Activated naive CD4-positive, alpha-beta T cell treated with anti-CD3 and anti-CD28 coated beads for 36 hours (primary cell): ENCODE measurements around the gene NAGPA. TPM values are rescaled to one million over a fixed set of nuclear protein-coding genes. Genes with fewer than 3 reads are reported as not detected.

Experiments used
- CTCF ChIA-PET: fragments of 350-600 bp; sonication (Branson Sonifier 250); formaldehyde crosslinking; loops from one replicate; lab custom pipeline; 2021; ENCODE audit warnings: antibody characterized with exemption; lab: Charles Lee
- DNase-seq: peaks from one replicate; pipeline ENCODE4 v3.0.0-alpha.2; 2020
- H3K27ac Mint-ChIP-seq: one replicate; pipeline ENCODE4 v1.8.0; 2021; ENCODE audit warnings: mild to moderate bottlenecking, mixed read lengths
- H3K27me3 Mint-ChIP-seq: one replicate; pipeline ENCODE4 v1.8.0; 2021; ENCODE audit warnings: low read depth, mixed read lengths
- H3K36me3 Mint-ChIP-seq: one replicate; pipeline ENCODE4 v1.8.0; 2021; ENCODE audit warnings: low read depth, mixed read lengths
- H3K4me1 Mint-ChIP-seq: one replicate; pipeline ENCODE4 v1.8.0; 2021; ENCODE audit warnings: low read depth, mixed read lengths
- H3K4me3 Mint-ChIP-seq: one replicate; pipeline ENCODE4 v1.8.0; 2021; ENCODE audit warnings: mild to moderate bottlenecking, moderate library complexity, mixed read lengths
- H3K9me3 Mint-ChIP-seq: one replicate; pipeline ENCODE4 v1.8.0; 2021; ENCODE audit warnings: mixed read lengths
- intact Hi-C: fragments of 100-400 bp; cut with micrococcal nuclease; formaldehyde crosslinking; loops from one replicate; pipeline ENCODE4 v1.15.1; 2023
- total RNA-seq, 2 experiments: library from RNA; stranded (reverse); gene quantifications; one replicate each; pipeline ENCODE4 v1.2.3, GENCODE V29; 2021

Gene NAGPA
- total RNA-seq, 2 experiments from 2014 or later, result 5.8 to 7.9 TPM

GRCh38 chr16:4989391-4990006 is 44.2 kb downstream of the NAGPA start:
- intact Hi-C loops, result no loop called here
- Mint-ChIP-seq H3K36me3 (no peaks in the 10 kb centered on the region), H3K4me1 (no peaks in the 10 kb centered on the region), H3K27ac (no peak overlapping the region), H3K4me3 (no peak overlapping the region), H3K9me3 (no peaks in the 10 kb centered on the region), H3K27me3 (peaks cover 35% of the 10 kb centered on the region)
- CTCF ChIA-PET, result no interaction called here
- no peak for DNase-seq

GRCh38 chr16:4988647-4989046 is 45.1 kb downstream of the NAGPA start:
- Mint-ChIP-seq H3K4me3 (no peak overlapping the region), H3K9me3 (no peaks in the 10 kb centered on the region), H3K4me1 (no peaks in the 10 kb centered on the region), H3K27me3 (peaks cover 35% of the 10 kb centered on the region), H3K36me3 (no peaks in the 10 kb centered on the region), H3K27ac (no peak overlapping the region)
- DNase-seq, result no peak
- CTCF ChIA-PET, result no interaction called here
- intact Hi-C loops, result no loop called here

- Mint-ChIP-seq H3K36me3 (no peaks in the 10 kb centered on the region), H3K4me3 (no peak overlapping the region), H3K4me1 (no peaks in the 10 kb centered on the region), H3K9me3 (no peaks in the 10 kb centered on the region), H3K27me3 (peaks cover 35% of the 10 kb centered on the region), H3K27ac (no peak overlapping the region)
- intact Hi-C loops, result no loop called here
- DNase-seq, result no peak
- CTCF ChIA-PET, result no interaction called here
Observed at GRCh38 chr16:4987580-4988374, 46.0 kb downstream of the NAGPA start.

DNA sequence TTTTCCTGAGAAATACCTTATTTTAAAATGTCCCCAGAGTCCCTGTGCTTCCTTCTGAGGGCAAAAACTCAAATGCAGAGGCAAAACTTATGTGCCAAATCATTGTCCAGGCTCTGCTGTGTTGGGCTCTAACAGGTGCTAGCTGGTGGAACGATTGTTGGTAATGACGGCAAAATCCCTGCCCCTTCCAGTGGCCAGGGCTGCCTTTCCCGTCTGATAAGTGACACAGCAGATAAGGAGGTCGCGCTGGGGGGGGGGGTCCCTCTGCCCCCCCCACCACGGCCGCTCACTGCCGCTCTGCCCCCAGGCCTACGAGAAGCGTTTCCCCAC is 46.5 kb downstream of the NAGPA start:
- H3K36me3 Mint-ChIP-seq, result no peaks in the 10 kb centered on the region
- no peaks in the 10 kb centered on the region for H3K4me1 Mint-ChIP-seq
- intact Hi-C loops, result no loop called here
- H3K9me3 Mint-ChIP-seq, result no peaks in the 10 kb centered on the region
- CTCF ChIA-PET, result no interaction called here
- no peak overlapping the region for H3K4me3 Mint-ChIP-seq
- H3K27ac Mint-ChIP-seq, result no peak overlapping the region
- peaks cover 35% of the 10 kb centered on the region for H3K27me3 Mint-ChIP-seq
- DNase-seq, result no peak

DNA sequence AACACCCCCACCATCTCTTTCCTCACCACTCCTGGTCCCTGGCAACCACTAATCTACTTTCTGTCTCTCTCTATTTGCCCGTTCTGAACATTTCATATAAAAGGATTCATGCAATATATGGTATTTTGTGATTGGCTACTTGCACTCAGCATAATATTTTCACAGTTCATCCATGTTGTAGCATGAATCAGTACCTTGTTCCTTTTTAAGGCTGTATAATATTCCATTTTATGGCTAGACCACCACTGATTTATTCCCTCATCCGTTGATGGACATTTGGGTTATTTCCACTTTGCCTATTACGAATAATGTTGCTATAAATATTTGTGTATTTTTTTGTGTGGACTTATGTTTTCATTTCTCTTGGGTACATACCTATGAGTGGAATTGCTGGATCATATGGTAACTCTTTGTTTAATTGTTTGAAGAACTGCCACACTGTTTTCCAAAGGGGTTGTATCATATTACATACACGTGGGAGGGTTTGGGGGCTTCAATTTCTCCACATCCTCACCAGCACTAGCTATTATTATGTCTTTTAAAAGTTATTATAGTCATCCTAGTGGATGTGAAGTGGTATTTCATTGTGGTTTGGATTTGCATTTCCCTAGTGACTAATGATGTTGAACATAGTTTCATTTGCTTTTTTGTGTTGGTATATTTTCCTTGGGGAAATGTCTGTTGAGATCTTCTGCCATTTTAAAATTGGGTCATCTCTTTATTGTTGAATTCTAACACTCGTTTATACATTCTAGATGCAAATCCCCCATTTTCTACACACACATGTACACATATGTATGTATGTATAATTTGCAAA is 49.4 kb downstream of the NAGPA start:
- CTCF ChIA-PET, result no interaction called here
- Mint-ChIP-seq H3K4me3 (no peak overlapping the region), H3K36me3 (no peaks in the 10 kb centered on the region), H3K27me3 (peaks cover 25% of the 10 kb centered on the region), H3K9me3 (no peaks in the 10 kb centered on the region), H3K27ac (no peak overlapping the region), H3K4me1 (no peaks in the 10 kb centered on the region)
- DNase-seq, result no peak
- intact Hi-C loops, result no loop called here

GRCh38 chr16:4982056-4982867 is 51.5 kb downstream of the NAGPA start:
- CTCF ChIA-PET, result no interaction called here
- no peak overlapping the region for H3K4me3 Mint-ChIP-seq
- H3K9me3 Mint-ChIP-seq, result no peaks in the 10 kb centered on the region
- no peak overlapping the region for H3K27ac Mint-ChIP-seq
- intact Hi-C loops, result no loop called here
- no peaks in the 10 kb centered on the region for H3K4me1 Mint-ChIP-seq
- H3K27me3 Mint-ChIP-seq, result peaks cover 9% of the 10 kb centered on the region
- H3K36me3 Mint-ChIP-seq, result no peaks in the 10 kb centered on the region
- no peak for DNase-seq

GRCh38 chr16:4981473-4981872 is 52.3 kb downstream of the NAGPA start:
- DNase-seq, result no peak
- Mint-ChIP-seq H3K4me1 (no peaks in the 10 kb centered on the region), H3K4me3 (no peak overlapping the region), H3K27me3 (peaks cover 4% of the 10 kb centered on the region), H3K27ac (no peak overlapping the region), H3K36me3 (no peaks in the 10 kb centered on the region), H3K9me3 (no peaks in the 10 kb centered on the region)
- intact Hi-C loops, result no loop called here
- CTCF ChIA-PET, result no interaction called here

- intact Hi-C loops, result no loop called here
- Mint-ChIP-seq H3K4me1 (no peaks in the 10 kb centered on the region), H3K36me3 (no peaks in the 10 kb centered on the region), H3K27ac (no peak overlapping the region), H3K9me3 (peaks cover 3% of the 10 kb centered on the region), H3K4me3 (no peak overlapping the region), H3K27me3 (no peaks in the 10 kb centered on the region)
- DNase-seq, result no peak
- CTCF ChIA-PET, result no interaction called here
Observed at GRCh38 chr16:4980691-4981090, 53.0 kb downstream of the NAGPA start.

DNA sequence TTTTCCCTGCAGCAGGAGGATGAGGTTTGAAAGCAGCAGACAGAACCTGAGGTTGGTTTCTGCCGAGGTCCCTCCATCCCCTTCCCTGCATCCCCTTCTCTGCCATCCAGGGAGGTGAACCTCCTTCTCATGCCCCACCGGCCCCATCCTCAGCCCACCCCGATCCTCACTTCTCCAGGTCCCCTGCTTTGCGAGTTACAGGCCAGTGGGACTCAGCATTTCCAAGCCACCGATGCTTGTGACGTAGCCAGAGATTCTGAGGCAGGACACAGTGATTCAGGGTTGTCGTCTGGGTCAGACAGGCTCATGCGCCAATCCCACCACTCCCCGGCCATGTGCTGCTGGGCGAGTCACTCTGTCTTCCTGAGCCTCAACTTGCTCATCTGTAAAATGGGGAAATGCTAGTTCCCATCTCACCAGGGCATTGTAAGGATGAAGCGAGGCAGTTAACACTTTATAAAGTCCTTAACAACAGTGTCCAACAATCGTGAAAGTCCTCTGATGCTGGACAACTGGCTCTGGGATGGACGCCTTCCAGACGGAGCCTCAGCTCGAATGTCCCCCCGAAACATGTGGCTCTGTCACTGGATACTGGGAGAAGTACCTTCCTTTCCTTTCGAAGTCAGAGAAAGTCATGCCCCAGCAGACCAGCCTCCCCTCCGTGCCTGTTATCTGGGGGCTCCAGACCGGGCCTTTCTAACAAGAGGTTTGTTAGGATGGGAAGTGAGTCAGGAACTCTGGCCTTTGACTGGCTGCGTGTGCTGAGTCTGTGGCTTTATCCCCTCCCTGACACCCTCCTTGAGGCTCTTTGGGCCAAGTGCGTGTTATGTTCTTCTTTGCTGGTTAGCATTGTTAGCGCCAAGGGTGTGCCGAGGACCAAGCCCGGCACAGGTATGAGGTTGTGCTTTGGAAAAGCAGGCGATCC is 53.7 kb downstream of the NAGPA start:
- intact Hi-C loops, result no loop called here
- Mint-ChIP-seq H3K27me3 (no peaks in the 10 kb centered on the region), H3K27ac (no peak overlapping the region), H3K4me1 (no peaks in the 10 kb centered on the region), H3K4me3 (no peak overlapping the region), H3K36me3 (no peaks in the 10 kb centered on the region), H3K9me3 (peaks cover 3% of the 10 kb centered on the region)
- CTCF ChIA-PET, result no interaction called here
- DNase-seq, result no peak

DNA sequence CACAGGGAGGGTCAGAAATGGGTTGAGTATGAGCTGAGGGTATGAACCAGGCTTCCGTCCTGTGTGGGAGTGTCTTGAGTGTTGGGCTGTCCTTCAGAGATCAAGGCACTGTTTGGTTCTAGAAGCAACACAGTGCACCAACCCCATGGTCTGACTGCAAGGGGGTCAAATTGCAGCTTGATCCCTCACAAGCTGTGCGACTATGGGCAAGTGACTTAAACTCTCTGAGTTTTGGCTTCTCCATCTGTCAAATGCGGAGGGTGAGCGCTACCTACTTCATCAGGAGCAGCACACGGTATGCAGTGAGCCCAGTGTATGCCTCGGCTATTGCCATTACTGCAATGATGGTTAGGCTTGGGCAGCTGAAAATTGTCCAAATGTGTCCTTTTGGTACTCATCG is 54.6 kb downstream of the NAGPA start:
- Mint-ChIP-seq H3K9me3 (peaks cover 3% of the 10 kb centered on the region), H3K4me3 (no peak overlapping the region), H3K36me3 (no peaks in the 10 kb centered on the region), H3K27me3 (no peaks in the 10 kb centered on the region), H3K4me1 (no peaks in the 10 kb centered on the region), H3K27ac (no peak overlapping the region)
- no peak for DNase-seq
- intact Hi-C loops, result no loop called here
- CTCF ChIA-PET, result no interaction called here

DNA sequence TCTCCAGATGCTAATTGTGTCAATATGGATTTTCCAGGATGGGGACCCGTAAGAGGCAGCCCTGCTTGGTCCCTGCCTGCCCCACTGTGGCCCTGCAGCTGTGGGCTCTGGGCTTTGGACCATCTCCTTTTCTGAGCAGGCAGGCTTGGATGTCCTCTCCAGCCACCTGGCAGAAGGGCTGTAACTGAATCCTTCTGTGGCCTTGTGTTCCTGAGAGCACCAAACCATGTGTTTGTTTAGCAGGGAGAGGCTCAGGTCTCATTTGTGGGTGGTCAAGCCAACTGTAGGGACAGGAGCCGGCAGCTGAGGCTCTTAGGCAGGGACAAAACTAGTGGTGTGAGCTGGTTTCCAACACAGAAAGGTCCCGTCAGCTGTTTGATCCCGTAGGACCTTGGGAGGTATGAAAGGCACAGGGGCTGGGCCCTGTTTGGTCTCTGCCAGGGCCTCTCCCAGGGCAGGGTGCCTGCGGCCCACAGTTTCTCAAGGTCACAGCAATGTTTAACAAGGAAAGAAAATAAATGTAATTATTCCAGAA is 57.1 kb downstream of the NAGPA start:
- peaks cover 3% of the 10 kb centered on the region for H3K9me3 Mint-ChIP-seq
- no peak overlapping the region for H3K27ac Mint-ChIP-seq
- no peaks in the 10 kb centered on the region for H3K36me3 Mint-ChIP-seq
- intact Hi-C loops, result no loop called here
- DNase-seq, result no peak
- H3K4me3 Mint-ChIP-seq, result no peak overlapping the region
- no peaks in the 10 kb centered on the region for H3K4me1 Mint-ChIP-seq
- CTCF ChIA-PET, result no interaction called here
- H3K27me3 Mint-ChIP-seq, result peaks cover 5% of the 10 kb centered on the region
